ENCODE results near the gene SKOR2.
A peak's percentile ranks its signal among the peaks of the same experiment; 100 is the strongest.

GRCh38 chr18:47260120-47260923 is 8.9 kb upstream of the SKOR2 start:
- peak; percentile 51 for TF ChIP-seq CTCF (IDR thresholded peaks at IDR 0.05)
- TF ChIP-seq ZFX (IDR thresholded peaks at IDR 0.05; ENCODE audit: borderline replicate concordance): no peak
